OCI-LY7 (cell line): ENCODE measurements around the gene ARHGAP28. TPM values are rescaled to one million over a fixed set of nuclear protein-coding genes. Genes with fewer than 3 reads are reported as not detected.

Experiments
- BruUV-seq: library from RNA; stranded (reverse); fragments of 400-500 nt; replicated peaks from 2 replicates; lab custom pipeline; 2021; lab: Mats Ljungman, UMichigan
- CTCF ChIA-PET: fragments of 300-600 bp; sonication (Branson Sonifier 250); formaldehyde crosslinking; loops from one replicate; lab custom pipeline; 2022; ENCODE audit warnings: antibody characterized with exemption; ENCODE audit not compliant: unreplicated experiment; lab: Charles Lee
- POLR2A ChIA-PET: fragments of 300-600 bp; sonication (Branson Sonifier 250); formaldehyde crosslinking; loops from one replicate; lab custom pipeline; 2022; ENCODE audit warnings: antibody characterized with exemption; lab: Charles Lee
- DNase-seq: peaks from one replicate; pipeline ENCODE4 v3.0.0-alpha.2; 2015; ENCODE audit warnings: low spot score
- H2AFZ ChIP-seq: fragments of 200-600 bp; sonication (generic), shearing (Covaris generic); 2 replicates; pipeline ENCODE4 v1.6.1; 2014; ENCODE audit warnings: mild to moderate bottlenecking, antibody characterized with exemption, low read length, moderate library complexity
- H3K27ac ChIP-seq: fragments of 200-600 bp; sonication (generic); 2 replicates; pipeline ENCODE4 v1.5.1; 2014; ENCODE audit warnings: mixed run types, low read depth, mild to moderate bottlenecking, moderate library complexity, low read length, inconsistent platforms; ENCODE audit not compliant: poor library complexity, severe bottlenecking
- H3K36me3 ChIP-seq: fragments of 200-600 bp; sonication (generic); 2 replicates; pipeline ENCODE4 v1.6.1; 2014; ENCODE audit warnings: mild to moderate bottlenecking, antibody characterized with exemption, low read length, moderate library complexity, mixed read lengths; ENCODE audit not compliant: insufficient read depth
- H3K4me1 ChIP-seq: fragments of 200-600 bp; sonication (generic); 2 replicates; pipeline ENCODE4 v1.5.1; 2014; ENCODE audit warnings: mild to moderate bottlenecking, low read length; ENCODE audit not compliant: insufficient read depth, poor library complexity, severe bottlenecking
- H3K4me2 ChIP-seq: fragments of 200-600 bp; sonication (generic); 2 replicates; pipeline ENCODE4 v1.6.1; 2014; ENCODE audit warnings: mild to moderate bottlenecking, low read length
- H3K4me3 ChIP-seq: fragments of 200-600 bp; sonication (generic); 2 replicates; pipeline ENCODE4 v1.5.1; 2014; ENCODE audit warnings: mild to moderate bottlenecking, low read depth, low read length; ENCODE audit not compliant: poor library complexity, severe bottlenecking
- H3K79me2 ChIP-seq: fragments of 200-600 bp; sonication (generic); 2 replicates; pipeline ENCODE4 v1.6.1; 2016; ENCODE audit warnings: low read depth, mild to moderate bottlenecking, low read length, moderate library complexity, mixed read lengths; ENCODE audit not compliant: insufficient read depth
- H3K9me2 ChIP-seq: fragments of 200-600 bp; sonication (generic); 2 replicates; pipeline ENCODE4 v1.6.1; 2016; ENCODE audit warnings: mild to moderate bottlenecking, low read length, mixed read lengths; ENCODE audit not compliant: insufficient read depth
- H3K9me3 ChIP-seq: fragments of 200-600 bp; sonication (generic); 2 replicates; pipeline ENCODE4 v1.6.1; 2014; ENCODE audit warnings: mild to moderate bottlenecking, mixed run types, low read length, mixed read lengths
- H4K20me1 ChIP-seq: fragments of 200-600 bp; sonication (generic); 2 replicates; pipeline ENCODE4 v1.6.1; 2014; ENCODE audit warnings: mild to moderate bottlenecking, antibody characterized with exemption, low read length, moderate library complexity, mixed read lengths; ENCODE audit not compliant: insufficient read depth
- CTCF ChIP-seq: fragments of 200-600 bp; sonication (generic); conservative IDR thresholded peaks from 2 replicates; pipeline ENCODE4 v1.5.1; 2014; ENCODE audit warnings: mild to moderate bottlenecking, antibody characterized with exemption, low read length, moderate library complexity, mixed read lengths
- EZH2phosphoT487 ChIP-seq: fragments of 200-600 bp; sonication (generic); IDR thresholded peaks from 2 replicates; pipeline ENCODE4 v1.6.1; 2018; ENCODE audit warnings: low read depth, borderline replicate concordance, mild to moderate bottlenecking, mixed run types, antibody characterized with exemption, low read length, moderate library complexity, mixed read lengths
- intact Hi-C: fragments of 100-400 bp; cut with micrococcal nuclease; formaldehyde crosslinking; loops from one replicate; pipeline ENCODE4 v1.10.0; 2022; ENCODE audit not compliant: unreplicated experiment
- total RNA-seq, 2 experiments: library from RNA; depleted of rRNA in 1 of 2; stranded (reverse); fragments of >200 nt in 1 of 2; shearing (Covaris generic) in 1 of 2; gene quantifications; 2 replicates each; pipeline ENCODE4 v1.2.3, GENCODE V29; 2014 to 2022

The ARHGAP28 gene
- total RNA-seq, 2 experiments from 2014 or later = not detected

GRCh38 chr18:6792391-6792790, 62.9 kb downstream of the ARHGAP28 start:
- DNase-seq = no peak
- Histone ChIP-seq H3K9me3 (no peaks in the 10 kb centered on the region), H3K36me3 (no peaks in the 10 kb centered on the region), H3K4me1 (no peaks in the 10 kb centered on the region), H3K79me2 (no peaks in the 10 kb centered on the region), H3K9me2 (no peaks in the 10 kb centered on the region), H3K27ac (no peak overlapping the region), H4K20me1 (no peaks in the 10 kb centered on the region), H3K4me2 (no peak overlapping the region), H3K4me3 (no peak overlapping the region), H2AFZ (no peak overlapping the region)
- ChIA-PET POLR2A (interaction anchor here (0.6 kb wide), 2 partner anchors 68 to 347 kb away, joined by 3 read pairs; no protein-coding TSS in a partner anchor), CTCF (no interaction called here)
- no TSS peak for BruUV-seq
- TF ChIP-seq EZH2phosphoT487 = no peak
- no peak for TF ChIP-seq CTCF
- intact Hi-C loops = no loop called here

GRCh38 chr18:6793455-6793854, 63.9 kb downstream of the ARHGAP28 start:
- Histone ChIP-seq H3K4me2 (no peak overlapping the region), H3K79me2 (no peaks in the 10 kb centered on the region), H2AFZ (no peak overlapping the region), H3K27ac (no peak overlapping the region), H3K4me1 (no peaks in the 10 kb centered on the region), H3K9me3 (no peaks in the 10 kb centered on the region), H3K9me2 (no peaks in the 10 kb centered on the region), H3K4me3 (no peak overlapping the region), H3K36me3 (no peaks in the 10 kb centered on the region), H4K20me1 (no peaks in the 10 kb centered on the region)
- intact Hi-C loops = no loop called here
- ChIA-PET CTCF (no interaction called here), POLR2A (no interaction called here)
- TF ChIP-seq CTCF (no peak), EZH2phosphoT487 (no peak)
- BruUV-seq = no TSS peak
- no peak for DNase-seq

GRCh38 chr18:6793986-6794385, 64.5 kb downstream of the ARHGAP28 start:
- H3K27ac ChIP-seq = no peak overlapping the region
- TF ChIP-seq EZH2phosphoT487 (no peak), CTCF (no peak)
- CTCF ChIA-PET = no interaction called here

More at GRCh38 chr18:6793986-6794385, 64.5 kb downstream of the ARHGAP28 start:
- no peak overlapping the region for H3K4me3 ChIP-seq
- H3K79me2 ChIP-seq = no peaks in the 10 kb centered on the region
- no peaks in the 10 kb centered on the region for H4K20me1 ChIP-seq
- no TSS peak for BruUV-seq
- POLR2A ChIA-PET = no interaction called here
- intact Hi-C loops = no loop called here
- no peaks in the 10 kb centered on the region for H3K9me2 ChIP-seq
- H3K36me3 ChIP-seq = no peaks in the 10 kb centered on the region
- DNase-seq = no peak
- no peaks in the 10 kb centered on the region for H3K9me3 ChIP-seq
- no peak overlapping the region for H3K4me2 ChIP-seq
- H3K4me1 ChIP-seq = no peaks in the 10 kb centered on the region
- H2AFZ ChIP-seq = no peak overlapping the region
